ENCODE results near the gene ABHD11.

Gene ABHD11

GRCh38 chr7:73700581-73701134, 37.9 kb downstream of the ABHD11 start:
- Histone ChIP-seq H3K4me1 (ENCODE audit: control insufficient read depth, insufficient read depth, low read length) (peaks cover 15% of the 10 kb centered on the region), H3K27me3 (ENCODE audit: control insufficient read depth in 1 of 2, insufficient read depth in 2 of 2, low read length in 2 of 2) (no peaks in the 10 kb centered on the region), H3K36me3 (ENCODE audit: control insufficient read depth in 2 of 2, insufficient read depth in 2 of 2, low read length in 2 of 2) (peaks cover 5 to 36% of the 10 kb centered on the region in 2 donors), H3K27ac (ENCODE audit: low read length) (no peak overlapping the region), H3K9ac (ENCODE audit: low read length in 2 of 2) (no peak overlapping the region), H3K4me3 (ENCODE audit: low read length in 2 of 2) (no peak overlapping the region), H3K9me3 (ENCODE audit: control insufficient read depth in 2 of 2, low read length in 2 of 2) (no peaks in the 10 kb centered on the region)

- H3K9me3 ChIP-seq (ENCODE audit: control insufficient read depth in 2 of 2, low read length in 2 of 2) = no peaks in the 10 kb centered on the region
- no peaks in the 10 kb centered on the region for H3K27me3 ChIP-seq (ENCODE audit: control insufficient read depth in 1 of 2, insufficient read depth in 2 of 2, low read length in 2 of 2)
- no peak overlapping the region for H3K4me3 ChIP-seq (ENCODE audit: low read length in 2 of 2)
- peaks cover 15% of the 10 kb centered on the region for H3K4me1 ChIP-seq (ENCODE audit: control insufficient read depth, insufficient read depth, low read length)
- H3K36me3 ChIP-seq (ENCODE audit: control insufficient read depth in 2 of 2, insufficient read depth in 2 of 2, low read length in 2 of 2) = peaks cover 7 to 40% of the 10 kb centered on the region in 2 donors
- no peak overlapping the region for H3K9ac ChIP-seq (ENCODE audit: low read length in 2 of 2)
- no peak overlapping the region for H3K27ac ChIP-seq (ENCODE audit: low read length)
Observed at GRCh38 chr7:73700069-73700423, 38.6 kb downstream of the ABHD11 start.

GRCh38 chr7:73699370-73700068, 39.1 kb downstream of the ABHD11 start:
- no peaks in the 10 kb centered on the region for H3K9me3 ChIP-seq (ENCODE audit: control insufficient read depth in 2 of 2, low read length in 2 of 2)
- H3K27me3 ChIP-seq (ENCODE audit: control insufficient read depth in 1 of 2, insufficient read depth in 2 of 2, low read length in 2 of 2) = no peaks in the 10 kb centered on the region
- H3K27ac ChIP-seq (ENCODE audit: low read length) = no peak overlapping the region
- H3K4me3 ChIP-seq (ENCODE audit: low read length in 2 of 2) = no peak overlapping the region
- H3K36me3 ChIP-seq (ENCODE audit: control insufficient read depth in 2 of 2, insufficient read depth in 2 of 2, low read length in 2 of 2) = peaks cover 10 to 45% of the 10 kb centered on the region in 2 donors
- H3K4me1 ChIP-seq (ENCODE audit: control insufficient read depth, insufficient read depth, low read length) = peaks cover 9% of the 10 kb centered on the region
- H3K9ac ChIP-seq (ENCODE audit: low read length in 2 of 2) = no peak overlapping the region

- Histone ChIP-seq H3K4me1 (ENCODE audit: control insufficient read depth, insufficient read depth, low read length) (peaks cover 1% of the 10 kb centered on the region), H3K27ac (ENCODE audit: low read length) (no peak overlapping the region), H3K9ac (ENCODE audit: low read length in 2 of 2) (no peak overlapping the region), H3K27me3 (ENCODE audit: control insufficient read depth in 1 of 2, insufficient read depth in 2 of 2, low read length in 2 of 2) (no peaks in the 10 kb centered on the region), H3K36me3 (ENCODE audit: control insufficient read depth in 2 of 2, insufficient read depth in 2 of 2, low read length in 2 of 2) (peaks cover 21 to 56% of the 10 kb centered on the region in 2 donors), H3K4me3 (ENCODE audit: low read length in 2 of 2) (no peak overlapping the region), H3K9me3 (ENCODE audit: control insufficient read depth in 2 of 2, low read length in 2 of 2) (no peaks in the 10 kb centered on the region)
Observed at GRCh38 chr7:73698410-73698809, 40.2 kb downstream of the ABHD11 start.

- peaks cover 31 to 62% of the 10 kb centered on the region in 2 donors for H3K36me3 ChIP-seq (ENCODE audit: control insufficient read depth in 2 of 2, insufficient read depth in 2 of 2, low read length in 2 of 2)
Observed at GRCh38 chr7:73696372-73696771, 42.2 kb downstream of the ABHD11 start.

GRCh38 chr7:73690646-73691045, 48.0 kb downstream of the ABHD11 start:
- Histone ChIP-seq H3K36me3 (ENCODE audit: control insufficient read depth in 2 of 2, insufficient read depth in 2 of 2, low read length in 2 of 2) (peaks cover 53 to 55% of the 10 kb centered on the region in 2 donors), H3K4me3 (ENCODE audit: low read length in 2 of 2) (no peak overlapping the region), H3K4me1 (ENCODE audit: control insufficient read depth, insufficient read depth, low read length) (no peaks in the 10 kb centered on the region), H3K27me3 (ENCODE audit: control insufficient read depth in 1 of 2, insufficient read depth in 2 of 2, low read length in 2 of 2) (no peaks in the 10 kb centered on the region), H3K9me3 (ENCODE audit: control insufficient read depth in 2 of 2, low read length in 2 of 2) (no peaks in the 10 kb centered on the region), H3K27ac (ENCODE audit: low read length) (no peak overlapping the region), H3K9ac (ENCODE audit: low read length in 2 of 2) (no peak overlapping the region)

More at GRCh38 chr7:73696372-73696771, 42.2 kb downstream of the ABHD11 start:
- Histone ChIP-seq H3K27me3 (ENCODE audit: control insufficient read depth in 1 of 2, insufficient read depth in 2 of 2, low read length in 2 of 2) (no peaks in the 10 kb centered on the region), H3K9me3 (ENCODE audit: control insufficient read depth in 2 of 2, low read length in 2 of 2) (no peaks in the 10 kb centered on the region), H3K27ac (ENCODE audit: low read length) (no peak overlapping the region), H3K9ac (ENCODE audit: low read length in 2 of 2) (no peak overlapping the region), H3K4me3 (ENCODE audit: low read length in 2 of 2) (no peak overlapping the region), H3K4me1 (ENCODE audit: control insufficient read depth, insufficient read depth, low read length) (no peaks in the 10 kb centered on the region)

- Histone ChIP-seq H3K4me3 (ENCODE audit: low read length in 2 of 2) (no peak overlapping the region), H3K27ac (ENCODE audit: low read length) (no peak overlapping the region), H3K4me1 (ENCODE audit: control insufficient read depth, insufficient read depth, low read length) (peaks cover 6% of the 10 kb centered on the region), H3K9me3 (ENCODE audit: control insufficient read depth in 2 of 2, low read length in 2 of 2) (no peaks in the 10 kb centered on the region), H3K27me3 (ENCODE audit: control insufficient read depth in 1 of 2, insufficient read depth in 2 of 2, low read length in 2 of 2) (no peaks in the 10 kb centered on the region), H3K36me3 (ENCODE audit: control insufficient read depth in 2 of 2, insufficient read depth in 2 of 2, low read length in 2 of 2) (peaks cover 36% of the 10 kb centered on the region in 2 donors), H3K9ac (ENCODE audit: low read length in 2 of 2) (no peak overlapping the region)
Observed at GRCh38 chr7:73688288-73688687, 50.3 kb downstream of the ABHD11 start.

Data from stomach smooth muscle (tissue), 2 donors.